Stimulated activated CD8-positive, alpha-beta memory T cell treated with anti-CD3 and anti-CD28 coated beads, Interleukin-7, amount 100 ng/mL, for 4 hours (primary cell): ENCODE data around the gene REC8.
"Not testable (repeated sequence)": the region's sequence is repeated elsewhere in the genome, so short reads cannot be mapped to it uniquely, and the experiment has no call there.

Experiments used
- DNase-seq, 2 donors: peaks; one replicate each; pipeline ENCODE4 v3.0.0-alpha.2; 2020; ENCODE audit warnings: low read depth in 2 of 2

REC8 gene

GRCh38 chr14:24183014-24183481 lies 11.2 kb downstream of the REC8 start:
- DNase-seq = no peak

GRCh38 chr14:24184104-24184970 lies 12.5 kb downstream of the REC8 start:
- no peak for DNase-seq

- no peak for DNase-seq
Measured at GRCh38 chr14:24185026-24185425, 13.1 kb downstream of the REC8 start.

- DNase-seq = no peak
Measured at GRCh38 chr14:24185741-24186140, 13.9 kb downstream of the REC8 start.

- DNase-seq = no peak
Measured at GRCh38 chr14:24186831-24187538, 15.1 kb downstream of the REC8 start.

GRCh38 chr14:24187539-24187915 lies 15.6 kb downstream of the REC8 start:
- DNase-seq = no peak

GRCh38 chr14:24188251-24189058 lies 16.6 kb downstream of the REC8 start, which contains the start of gene IPO4:
IPO4 (minus strand) TSS chr14:24188816; CDS start chr14:24188787, 29 bp downstream.
- peak; percentile 93 to 94 for DNase-seq

- DNase-seq = no peak
Measured at GRCh38 chr14:24189059-24189375, 17.1 kb downstream of the REC8 start.

- DNase-seq = no peak
Measured at GRCh38 chr14:24189460-24189859, 17.6 kb downstream of the REC8 start.

- DNase-seq = no peak
Measured at GRCh38 chr14:24190416-24190815, 18.5 kb downstream of the REC8 start.

- DNase-seq = no peak
Measured at GRCh38 chr14:24192933-24193332, 21.1 kb downstream of the REC8 start.

GRCh38 chr14:24194186-24194872 lies 22.4 kb downstream of the REC8 start:
- DNase-seq = no peak

GRCh38 chr14:24194873-24195185 lies 22.9 kb downstream of the REC8 start:
- no peak for DNase-seq

- peak; percentile 80 to 84 for DNase-seq
Measured at GRCh38 chr14:24195186-24196070, 23.5 kb downstream of the REC8 start, which contains the start of gene TM9SF1. TM9SF1 (minus strand) TSS chr14:24195441; CDS start chr14:24195019, 422 bp downstream.

GRCh38 chr14:24196071-24197055 lies 24.5 kb downstream of the REC8 start:
- DNase-seq = no peak

GRCh38 chr14:24197056-24197450 lies 25.2 kb downstream of the REC8 start:
- no peak for DNase-seq

GRCh38 chr14:24198814-24199524 lies 27.1 kb downstream of the REC8 start:
- DNase-seq = no peak

- not testable (repeated sequence) for DNase-seq
Measured at GRCh38 chr14:24202538-24202937, 30.7 kb downstream of the REC8 start.
